Ramos (cell line): Measurements from ENCODE around the gene PRMT9.

Source experiments
- in situ Hi-C: fragments of 300-500 bp; cut with MboI; formaldehyde crosslinking; loops from one replicate; pipeline ENCODE4 v1.14.3; 2022; ENCODE audit warnings: low sequenced_read_pairs; ENCODE audit not compliant: unreplicated experiment

Gene PRMT9

DNA sequence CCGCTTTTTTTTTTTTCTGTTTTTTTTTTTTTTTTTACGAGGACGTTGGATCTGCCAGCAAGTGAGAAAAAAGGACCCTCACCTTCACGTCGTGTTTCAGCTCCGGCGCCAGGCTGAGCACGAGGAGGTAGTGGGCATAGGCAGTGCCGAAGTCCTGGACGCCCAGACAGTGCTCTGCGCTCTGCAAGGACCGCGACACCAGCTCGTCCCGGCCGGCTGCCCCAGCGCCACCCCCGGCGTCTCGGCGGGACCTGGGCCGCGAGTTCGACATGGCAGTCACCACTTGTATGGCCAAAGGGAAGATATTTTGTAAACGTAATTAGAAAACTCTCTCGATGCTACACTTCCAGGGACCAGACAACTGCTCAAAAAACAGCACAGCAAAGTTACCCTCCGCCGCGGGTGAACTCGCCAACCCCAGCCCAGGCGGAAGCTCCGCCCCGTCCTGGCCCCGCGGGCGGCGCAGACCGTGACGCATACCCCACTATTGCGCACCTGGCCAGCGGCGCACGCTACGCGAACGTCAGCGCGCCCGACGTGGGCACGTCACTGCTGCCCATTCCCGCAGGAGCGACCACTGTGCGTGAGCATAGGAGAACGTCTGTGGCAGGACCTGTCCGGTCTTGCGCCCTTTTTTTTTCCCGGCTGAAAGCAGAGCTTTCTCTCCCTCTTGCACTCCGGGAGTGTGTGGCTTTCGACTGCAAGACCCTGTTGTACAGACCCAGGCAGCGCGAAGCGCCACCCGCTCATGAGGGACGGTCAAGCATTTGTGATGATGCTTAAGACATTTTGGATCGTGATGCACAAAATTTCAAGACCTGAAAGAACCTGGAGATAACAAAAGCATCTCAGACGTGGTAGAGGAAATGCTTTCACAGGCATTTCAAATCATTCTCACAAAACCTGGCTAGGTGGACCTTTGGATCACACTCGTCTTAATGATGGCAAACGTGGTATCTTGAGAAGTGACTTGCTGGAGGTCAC, at the start of gene PRMT9:
Gene PRMT9, minus strand, starts transcription at position 447 of the 984 bp plus-strand sequence. Its CDS starts 176 bp downstream, at position 271.
- in situ Hi-C loops: no loop called here

DNA sequence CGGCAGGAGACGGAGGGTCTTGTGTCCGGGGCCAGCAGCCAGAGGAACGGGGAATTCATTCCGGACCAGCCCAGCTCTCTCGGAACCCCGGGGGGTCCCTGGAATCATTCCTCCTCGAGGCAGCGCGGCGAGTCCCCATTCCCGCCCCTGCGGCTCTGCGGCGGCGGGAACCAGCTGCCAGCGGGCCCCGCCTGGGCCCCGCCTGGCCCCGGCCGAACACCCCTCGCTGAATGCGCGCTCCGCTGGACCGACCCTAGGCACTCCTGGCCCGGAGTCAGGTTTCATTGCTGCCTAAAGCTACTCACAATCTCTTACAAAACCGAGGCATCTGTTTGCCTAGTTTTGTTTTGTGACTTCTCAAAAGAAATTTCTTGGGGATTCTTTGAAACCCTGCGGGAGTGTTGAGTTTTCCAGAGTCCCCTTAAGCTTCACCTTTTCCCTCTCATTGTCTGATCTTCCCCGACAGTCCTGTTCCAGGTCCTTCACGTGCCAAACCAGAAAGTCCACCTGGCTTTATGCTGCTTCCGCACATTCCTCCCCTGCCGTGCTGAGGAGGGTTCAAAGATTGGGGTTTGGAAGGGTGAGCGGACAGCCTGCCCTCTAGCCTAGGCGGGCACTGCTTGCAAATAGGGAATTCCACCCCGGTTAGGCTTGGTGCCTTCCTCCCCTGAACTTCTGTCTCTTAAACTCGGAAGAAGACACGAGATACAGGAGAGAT, 48.7 kb upstream of the PRMT9 start:
- in situ Hi-C loops: no loop called here

DNA sequence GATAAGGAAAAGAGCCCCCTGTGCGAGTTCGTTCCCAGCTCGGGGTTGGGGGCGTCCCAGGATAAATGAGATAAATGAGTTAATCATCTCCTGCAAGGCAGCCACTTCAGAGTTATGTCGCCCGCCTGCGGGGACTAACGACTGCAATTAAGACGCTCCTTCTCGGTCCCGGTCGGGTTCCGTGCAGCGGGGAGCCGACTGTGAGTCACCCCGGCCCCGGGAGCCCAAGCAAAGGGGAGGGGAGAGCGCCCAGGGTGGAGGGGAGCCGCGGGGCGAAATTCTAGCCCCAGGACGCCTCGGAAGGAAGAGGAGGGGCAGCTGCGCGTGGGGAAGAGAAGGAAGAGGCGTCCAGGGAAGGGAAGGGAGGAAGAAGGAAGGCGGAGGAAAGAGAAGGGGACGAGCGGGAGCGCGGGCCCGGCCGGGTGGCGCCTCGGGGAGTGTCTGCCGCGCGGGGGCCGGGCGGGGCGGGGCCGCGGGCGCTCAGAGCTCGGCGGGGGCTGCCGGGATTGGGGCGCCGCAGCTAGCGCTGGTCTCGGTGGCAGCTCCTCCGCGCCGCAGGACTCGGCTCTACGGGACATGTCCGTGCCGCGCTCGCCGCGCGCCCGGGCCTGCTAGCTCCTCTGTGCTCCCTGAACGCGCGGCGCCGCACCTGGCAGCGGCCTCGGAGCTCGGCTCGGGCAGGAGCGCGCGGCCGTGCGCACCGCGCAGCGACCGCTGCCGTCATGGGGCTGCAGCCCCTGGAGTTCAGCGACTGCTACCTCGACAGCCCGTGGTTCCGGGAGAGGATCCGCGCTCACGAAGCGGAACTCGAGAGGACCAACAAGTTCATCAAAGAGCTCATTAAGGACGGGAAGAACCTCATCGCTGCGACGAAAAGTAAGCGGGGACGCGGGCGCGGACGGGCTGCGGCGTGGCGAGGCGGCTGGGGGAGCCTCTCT, 47.9 kb upstream of the PRMT9 start, which contains the start of gene ARHGAP10:
Gene ARHGAP10, plus strand, starts transcription at position 509 of the 938 bp plus-strand sequence. Its CDS starts 214 bp downstream, at position 723.
- in situ Hi-C loops: no loop called here

DNA sequence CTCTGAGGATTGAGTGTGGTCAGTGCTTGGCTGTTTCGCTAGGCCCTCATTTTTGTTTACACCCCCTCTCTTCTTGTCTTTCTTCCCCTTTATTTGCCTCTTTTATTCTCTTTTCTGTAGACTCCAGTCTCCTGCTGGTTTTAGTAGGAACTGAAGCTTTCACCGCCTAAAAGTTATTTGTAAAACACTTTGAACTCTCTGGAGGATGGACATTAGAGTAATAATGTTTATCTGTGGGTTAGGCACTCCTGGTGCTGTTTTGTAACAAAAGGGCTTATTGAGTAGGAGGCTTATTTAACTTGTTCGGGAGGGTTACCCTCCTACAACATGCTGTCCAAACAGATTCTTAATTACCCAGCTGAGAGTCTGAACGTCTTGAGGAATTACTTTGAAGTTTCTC, 46.4 kb upstream of the PRMT9 start:
- in situ Hi-C loops: no loop called here

DNA sequence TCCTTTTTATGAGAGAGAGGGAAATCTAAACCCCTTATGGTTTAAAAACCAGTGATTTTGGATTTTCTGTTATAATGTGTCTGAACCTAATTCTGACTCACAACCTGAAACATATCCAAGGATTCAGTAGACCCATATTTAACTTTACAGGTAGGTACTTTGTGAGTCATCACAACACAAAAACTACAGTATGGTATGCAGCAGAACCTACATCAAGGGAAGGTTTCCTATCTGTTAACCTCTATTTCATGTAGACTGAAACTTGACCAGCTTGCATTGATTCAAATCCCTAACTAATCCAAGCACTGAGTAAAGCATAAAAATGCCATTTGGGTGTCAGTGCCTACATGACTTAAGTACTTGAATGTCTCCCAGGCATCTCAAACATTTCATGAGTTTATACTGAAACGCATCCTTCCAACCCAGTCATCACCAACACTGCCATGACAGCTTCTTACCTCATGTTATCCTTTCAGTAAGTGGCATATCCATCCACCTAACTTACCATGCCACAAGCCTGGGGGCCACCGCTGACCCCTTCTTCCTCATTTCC, 43.6 kb upstream of the PRMT9 start:
- in situ Hi-C loops: no loop called here

DNA sequence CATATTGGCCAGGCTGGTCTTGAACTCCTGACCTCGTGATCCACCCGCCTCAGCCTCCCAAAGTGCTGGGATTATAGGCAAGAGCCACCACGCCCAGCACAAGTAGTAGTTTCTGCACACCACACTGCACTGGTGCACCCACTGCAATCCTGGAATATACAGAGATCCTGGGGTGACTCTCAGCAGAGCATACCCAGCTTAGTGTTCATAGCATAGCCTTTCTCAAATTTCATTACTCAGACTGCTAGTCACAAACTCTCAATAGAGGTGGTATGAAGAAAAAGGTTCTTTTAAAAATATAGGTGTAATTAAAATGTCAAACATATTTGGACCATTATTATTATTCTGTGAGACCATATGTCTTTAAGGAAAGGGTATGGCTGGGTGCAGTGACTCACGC, 41.7 kb upstream of the PRMT9 start:
- in situ Hi-C loops: no loop called here

DNA sequence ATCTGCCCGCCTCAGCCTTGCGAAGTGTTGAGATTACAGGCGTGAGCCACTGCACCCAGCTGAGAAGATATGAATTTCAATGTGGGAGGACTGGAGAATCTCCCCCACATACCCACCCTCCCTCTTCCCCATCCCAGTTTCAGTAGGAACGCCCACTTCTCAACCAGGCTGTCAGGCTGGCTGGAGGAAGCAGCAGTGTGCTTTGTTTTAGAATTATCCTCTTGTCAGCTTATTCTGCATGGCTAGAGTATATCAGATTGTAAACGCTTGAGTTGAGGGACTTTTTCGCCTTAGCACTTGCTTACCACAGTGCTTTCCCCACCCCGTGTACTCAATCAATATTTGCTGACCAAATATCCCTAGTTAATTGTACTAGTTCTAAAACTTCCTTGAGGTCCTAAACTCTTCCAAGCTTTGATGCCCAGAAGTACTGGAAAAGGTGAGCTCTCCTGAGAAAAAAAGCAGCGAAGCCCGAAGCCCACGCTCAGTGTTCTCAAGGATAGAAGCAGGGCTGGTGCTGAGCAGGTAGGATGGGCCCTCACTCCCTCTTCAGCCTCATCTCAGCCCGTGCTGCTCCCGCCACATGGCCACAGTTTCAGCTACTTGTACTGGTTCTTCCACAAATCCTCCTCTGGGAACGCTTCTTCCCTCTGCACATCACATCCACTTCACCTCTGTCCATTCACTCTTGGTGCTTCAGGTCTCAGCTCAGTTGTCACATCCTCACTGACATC, 40.7 kb upstream of the PRMT9 start:
- in situ Hi-C loops: no loop called here

DNA sequence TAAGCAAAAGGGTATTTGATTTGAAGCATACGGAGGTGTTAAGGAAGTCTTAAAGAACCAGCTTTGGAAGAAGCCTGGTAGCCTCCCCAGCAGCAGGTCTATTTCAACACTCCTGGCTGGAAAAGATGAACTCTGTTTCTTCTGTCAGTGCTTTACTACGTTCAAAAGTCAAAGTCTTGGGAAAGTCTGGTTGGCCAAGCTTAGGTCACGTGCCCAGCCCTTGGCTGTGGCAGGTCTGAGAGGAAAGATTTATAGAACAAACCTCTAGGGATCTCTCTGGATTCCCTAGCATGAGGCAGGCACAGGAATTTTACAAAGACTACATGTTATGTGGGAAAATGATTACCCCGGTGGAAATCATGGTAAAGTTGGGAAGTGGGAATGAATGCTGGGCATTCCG, 39.4 kb upstream of the PRMT9 start:
- in situ Hi-C loops: no loop called here

DNA sequence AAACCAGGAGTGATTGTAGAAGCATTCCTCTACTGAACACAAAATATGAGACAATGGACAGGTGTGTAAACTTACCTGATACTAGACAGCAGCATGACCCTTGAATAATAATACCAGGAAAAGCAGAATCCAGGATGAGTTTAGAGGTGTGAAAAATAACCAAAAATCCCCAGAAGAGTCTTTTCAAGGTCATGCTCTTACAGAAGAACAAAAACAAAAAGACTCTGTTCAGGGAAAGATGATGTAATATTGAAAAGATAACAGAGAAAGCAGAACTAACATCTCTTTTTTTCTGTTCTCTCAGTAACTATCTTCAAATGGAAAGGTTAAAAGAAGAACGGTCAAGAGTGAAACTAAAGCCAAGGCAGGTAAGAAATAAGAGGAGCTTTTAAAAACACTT, 33.9 kb upstream of the PRMT9 start:
- in situ Hi-C loops: no loop called here

DNA sequence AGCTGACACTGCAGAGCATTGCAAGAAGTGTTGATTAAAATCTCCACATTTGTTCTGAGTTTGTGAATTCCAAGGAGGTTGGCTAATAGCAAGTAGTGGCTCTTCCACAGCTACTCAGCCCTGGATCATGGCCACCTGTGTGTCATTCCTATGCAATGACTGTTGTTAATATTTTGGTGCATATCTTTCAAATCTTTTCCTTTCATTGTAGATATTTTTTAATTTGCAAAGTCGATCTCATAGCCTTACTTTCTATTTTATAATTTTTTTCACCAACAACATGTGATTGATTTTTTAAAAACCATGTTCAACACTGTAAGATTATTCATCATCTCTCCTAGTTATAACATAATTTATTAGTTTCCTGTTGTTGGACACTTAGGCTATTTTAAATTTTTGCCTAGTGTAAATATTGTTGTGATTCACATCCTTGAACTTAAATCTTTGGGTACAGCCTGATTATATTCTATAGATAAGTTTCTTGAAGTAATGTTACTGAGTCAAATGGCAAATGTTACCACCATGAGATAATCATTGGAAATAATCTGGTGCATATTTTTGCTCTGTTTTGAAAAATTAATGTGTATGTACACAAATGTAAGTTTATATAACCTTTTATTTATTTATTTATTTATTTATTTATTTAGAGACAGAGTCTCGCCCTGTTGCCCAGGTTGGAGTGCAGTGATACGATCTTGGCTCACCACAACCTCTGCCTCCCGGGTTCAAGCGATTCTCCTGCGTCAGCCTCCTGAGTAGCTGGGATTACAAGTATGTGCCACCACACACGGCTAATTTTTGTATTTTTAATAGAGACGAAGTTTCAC, 30.8 kb upstream of the PRMT9 start:
- in situ Hi-C loops: no loop called here

DNA sequence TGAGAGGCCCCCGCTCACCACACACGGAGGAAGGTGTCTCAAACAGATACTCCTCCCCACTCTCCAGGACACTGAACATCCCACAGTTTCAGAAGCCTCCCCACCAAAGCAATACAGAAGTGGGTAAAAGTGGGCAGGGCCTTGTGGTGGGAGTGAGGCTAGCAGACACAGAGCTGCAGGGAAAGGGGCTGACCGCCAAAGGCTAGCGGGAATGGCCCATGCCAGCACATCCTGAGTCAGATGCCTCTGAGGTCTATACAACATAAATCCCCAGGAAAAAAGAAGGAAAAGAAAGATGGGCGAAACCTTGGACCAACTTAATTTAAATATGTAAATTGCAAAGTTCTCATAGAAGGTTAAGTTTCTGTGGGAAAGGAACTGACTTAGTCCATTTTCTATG, 26.0 kb upstream of the PRMT9 start:
- in situ Hi-C loops: no loop called here

DNA sequence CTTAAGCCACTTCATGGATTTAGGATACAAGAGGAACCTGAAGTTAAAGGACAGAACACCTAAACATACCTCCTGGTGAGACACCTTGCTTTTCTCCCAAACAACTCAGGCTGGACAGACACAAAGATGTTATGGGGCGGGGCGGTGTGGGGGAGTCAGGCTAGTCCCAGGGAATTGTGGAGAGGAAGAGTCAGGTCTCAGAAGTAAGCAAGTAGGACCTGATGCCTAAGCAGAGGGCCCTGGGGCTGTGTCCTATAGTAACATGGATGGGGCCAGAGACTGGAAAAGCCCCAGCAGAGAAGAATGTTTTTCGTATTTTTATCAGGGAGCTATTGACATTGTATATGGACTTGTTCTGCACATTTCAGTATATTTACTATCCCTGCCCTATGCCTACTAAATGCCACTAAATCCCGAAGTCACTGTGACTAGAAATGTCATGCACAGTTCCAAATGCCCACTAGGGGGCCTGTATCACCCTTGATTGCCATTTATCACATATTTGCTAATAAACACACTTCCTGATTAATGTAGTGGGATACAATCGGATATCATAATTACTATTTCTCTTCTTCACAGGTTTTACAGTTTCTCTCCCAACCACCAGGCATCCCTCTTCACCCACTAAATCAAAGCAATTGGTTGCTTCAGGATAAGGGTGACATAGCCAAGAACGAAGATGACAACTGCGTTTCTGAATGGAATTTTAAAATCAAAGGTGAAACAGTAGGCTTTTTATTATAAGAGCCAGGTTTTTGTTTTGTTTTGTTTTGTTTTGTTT, 24.1 kb upstream of the PRMT9 start:
- in situ Hi-C loops: no loop called here

DNA sequence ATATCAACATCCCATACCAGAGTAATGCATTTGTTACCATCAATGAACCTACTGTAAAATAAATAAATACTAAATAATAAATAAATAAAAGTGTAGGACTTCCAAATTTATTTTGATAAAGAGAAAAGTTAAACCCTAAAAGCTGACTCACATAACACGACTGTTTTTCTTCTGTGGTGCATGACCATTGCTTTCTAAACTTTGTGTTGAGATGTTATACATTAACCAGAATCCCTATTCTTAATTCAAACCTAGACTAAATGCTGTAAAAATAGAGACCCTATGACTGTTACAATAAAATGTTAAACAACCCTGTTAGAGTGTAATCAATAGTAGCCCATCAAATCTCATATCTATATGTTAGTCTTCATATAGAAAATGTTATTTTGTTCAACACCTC, 20.9 kb upstream of the PRMT9 start:
- in situ Hi-C loops: no loop called here

DNA sequence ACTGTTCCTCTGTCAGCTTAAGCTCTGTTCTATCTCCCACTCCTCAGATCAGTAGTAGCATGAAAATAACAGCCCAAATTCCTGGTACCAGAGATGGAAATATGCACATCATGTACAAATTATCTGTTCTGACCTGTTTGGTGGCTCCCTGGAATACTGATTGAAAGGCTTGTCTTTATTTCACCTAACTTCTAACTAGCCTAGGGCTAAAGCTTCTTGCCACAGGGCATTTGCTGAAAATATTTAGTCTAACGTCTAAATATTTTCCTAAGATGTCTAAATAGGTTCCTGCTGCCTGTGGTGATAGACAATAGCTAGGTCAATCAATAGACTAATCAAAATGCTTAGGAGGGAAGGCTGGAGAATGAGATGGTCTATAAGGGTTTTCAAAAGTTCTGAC, 12.9 kb upstream of the PRMT9 start:
- in situ Hi-C loops: no loop called here

DNA sequence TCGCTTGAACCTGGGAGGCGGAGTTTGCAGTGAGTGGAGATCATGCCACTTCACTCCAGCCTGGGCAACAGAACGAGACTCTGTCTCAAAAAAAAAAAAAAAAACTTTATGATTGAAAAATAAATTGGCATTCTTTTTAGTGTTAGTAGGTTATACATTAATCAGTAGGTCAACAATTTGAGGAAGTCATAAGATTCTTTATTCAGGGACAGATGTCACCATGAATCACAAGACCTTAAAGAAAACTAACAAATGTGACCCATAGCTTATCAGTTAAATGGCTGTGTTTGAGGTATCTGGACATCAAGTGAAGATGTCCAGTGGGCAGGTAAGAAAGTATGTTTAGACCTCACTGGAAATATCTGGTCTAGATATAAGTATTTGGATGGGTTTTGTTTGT, 9.3 kb upstream of the PRMT9 start:
- in situ Hi-C loops: no loop called here

DNA sequence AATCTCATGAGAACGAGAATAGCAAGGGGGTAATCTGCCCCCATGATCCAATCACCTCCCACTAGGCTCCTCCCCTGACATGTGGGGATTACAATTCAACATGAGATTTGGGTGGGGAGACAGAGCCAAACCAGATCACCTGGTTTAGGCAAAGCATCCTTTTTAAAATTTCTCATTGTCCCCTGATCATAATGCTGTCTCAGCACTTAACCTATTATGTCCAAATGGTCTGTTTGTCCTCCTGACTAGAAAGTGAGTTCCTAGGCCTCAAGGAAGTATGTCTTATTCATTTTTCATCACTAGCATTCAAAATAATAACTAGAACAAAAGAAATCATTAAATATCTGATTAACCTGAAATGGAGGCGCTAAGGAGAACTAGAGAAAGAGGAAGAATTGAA, 7.9 kb upstream of the PRMT9 start:
- in situ Hi-C loops: no loop called here

DNA sequence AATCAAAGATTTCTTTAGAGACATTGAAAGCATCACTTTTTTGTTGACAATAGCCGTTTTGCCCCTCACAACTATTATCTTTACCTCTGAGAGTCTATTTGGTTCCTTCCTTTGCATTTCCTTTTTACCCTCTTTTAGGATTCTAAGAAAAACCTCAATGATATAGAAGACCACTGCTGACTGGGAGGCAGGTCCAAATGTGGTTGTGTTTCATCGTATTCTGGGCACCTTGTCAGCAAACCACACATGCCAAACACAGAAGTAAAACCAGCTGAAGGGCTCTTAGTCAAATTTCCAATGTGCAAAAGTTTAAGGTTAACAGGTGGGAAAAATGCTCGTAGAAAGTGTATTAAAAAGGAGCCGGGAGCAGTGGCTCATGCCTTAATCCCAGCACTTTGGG, 5.1 kb upstream of the PRMT9 start:
- in situ Hi-C loops: no loop called here

DNA sequence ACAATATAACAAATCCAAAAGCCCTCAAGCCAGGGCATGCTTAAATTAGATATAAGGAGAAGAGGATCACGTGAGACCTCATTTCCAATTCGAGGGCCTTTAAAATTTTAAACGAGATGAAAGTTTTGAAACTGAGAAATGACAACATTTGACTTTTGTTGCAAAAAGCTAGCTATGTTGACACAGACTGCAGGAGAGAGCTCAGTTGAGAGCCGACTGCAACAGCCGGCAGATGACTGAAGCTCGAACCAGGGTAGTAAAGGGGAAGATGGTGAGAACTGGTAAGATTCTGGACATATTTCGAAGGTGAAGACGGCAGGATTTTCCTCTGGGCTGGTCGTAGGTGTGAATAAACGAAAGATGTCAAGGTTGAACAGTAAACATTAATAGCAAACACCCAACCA, 773 bp downstream of the PRMT9 start:
- in situ Hi-C loops: no loop called here
